Activated naive CD8-positive, alpha-beta T cell treated with anti-CD3 and anti-CD28 coated beads for 36 hours (primary cell): ENCODE data around the gene KIFAP3. TPM values are rescaled to one million over a fixed set of nuclear protein-coding genes. Genes with fewer than 3 reads are reported as not detected.
"Not testable (repeated sequence)": the region's sequence is repeated elsewhere in the genome, so short reads cannot be mapped to it uniquely, and the experiment has no call there.

ENCODE experiments used
- DNase-seq: peaks from one replicate; pipeline ENCODE4 v3.0.0; 2021
- H3K27ac Mint-ChIP-seq: one replicate; pipeline ENCODE4 v1.8.0; 2022; ENCODE audit warnings: mild to moderate bottlenecking, moderate library complexity, mixed read lengths
- H3K27me3 Mint-ChIP-seq: one replicate; pipeline ENCODE4 v1.8.0; 2022; ENCODE audit warnings: mild to moderate bottlenecking, mixed read lengths
- H3K36me3 Mint-ChIP-seq: one replicate; pipeline ENCODE4 v1.8.0; 2021; ENCODE audit warnings: mild to moderate bottlenecking, mixed read lengths
- H3K4me1 Mint-ChIP-seq: one replicate; pipeline ENCODE4 v1.8.0; 2021; ENCODE audit warnings: mixed read lengths
- H3K4me3 Mint-ChIP-seq: one replicate; pipeline ENCODE4 v1.8.0; 2022; ENCODE audit warnings: mild to moderate bottlenecking, moderate library complexity, mixed read lengths
- H3K9me3 Mint-ChIP-seq: one replicate; pipeline ENCODE4 v1.8.0; 2022; ENCODE audit warnings: mixed read lengths
- total RNA-seq, 2 experiments: library from RNA; stranded (reverse); gene quantifications; one replicate each; pipeline ENCODE4 v1.2.3, GENCODE V29; 2021

The KIFAP3 gene
- 10 to 100 TPM; 13.8 to 14.9 TPM for total RNA-seq

GRCh38 chr1:170074250-170075157, at the start of gene KIFAP3:
Gene KIFAP3, minus strand, starts transcription at chr1:170074695. Its CDS starts 228 bp downstream, at chr1:170074467.
- Mint-ChIP-seq H3K4me3 (peak within 1 kb of the TSS; percentile 89), H3K36me3 (peaks cover 9% of the 10 kb centered on the region), H3K27ac (peak within 1 kb of the TSS; percentile 83), H3K4me1 (peaks cover 38% of the 10 kb centered on the region), H3K27me3 (no peaks in the 10 kb centered on the region), H3K9me3 (peaks cover 9% of the 10 kb centered on the region)
- peak; percentile 96 for DNase-seq

- Mint-ChIP-seq H3K4me1 (peaks cover 2% of the 10 kb centered on the region), H3K9me3 (peaks cover 7% of the 10 kb centered on the region), H3K36me3 (no peaks in the 10 kb centered on the region), H3K27me3 (peaks cover 6% of the 10 kb centered on the region), H3K4me3 (no peak overlapping the region), H3K27ac (no peak overlapping the region)
- no peak for DNase-seq
These were observed 47.9 kb upstream of the KIFAP3 start for GRCh38 chr1:170122366-170122765.

DNA sequence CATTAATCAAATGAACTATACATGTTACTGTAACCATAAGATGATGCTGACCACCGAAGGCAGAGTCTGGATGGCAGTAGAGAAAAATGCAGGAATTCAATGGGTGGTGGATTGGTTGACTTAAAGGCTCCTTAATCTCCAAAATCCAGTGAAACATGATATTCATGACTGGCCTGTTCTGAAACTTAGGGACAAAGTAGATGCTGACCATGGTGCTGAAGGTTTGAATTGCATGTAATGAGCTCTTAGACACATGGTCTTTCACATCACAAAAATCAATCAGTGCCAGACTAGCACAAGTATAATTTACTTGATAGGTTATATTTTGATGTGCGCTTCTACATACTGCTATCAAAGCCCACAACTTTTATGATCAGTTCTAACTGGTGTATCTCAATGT, 40.4 kb upstream of the KIFAP3 start:
- no peaks in the 10 kb centered on the region for H3K36me3 Mint-ChIP-seq
- H3K9me3 Mint-ChIP-seq = peaks cover 6% of the 10 kb centered on the region
- H3K27me3 Mint-ChIP-seq = peaks cover 17% of the 10 kb centered on the region
- no peaks in the 10 kb centered on the region for H3K4me1 Mint-ChIP-seq
- DNase-seq = no peak
- H3K4me3 Mint-ChIP-seq = no peak overlapping the region
- no peak overlapping the region for H3K27ac Mint-ChIP-seq

GRCh38 chr1:170113140-170113539, 38.6 kb upstream of the KIFAP3 start:
- not testable (repeated sequence) for H3K27ac Mint-ChIP-seq, H3K4me3 Mint-ChIP-seq, H3K9me3 Mint-ChIP-seq, H3K36me3 Mint-ChIP-seq, H3K4me1 Mint-ChIP-seq, DNase-seq
- peaks cover 17% of the 10 kb centered on the region for H3K27me3 Mint-ChIP-seq

DNA sequence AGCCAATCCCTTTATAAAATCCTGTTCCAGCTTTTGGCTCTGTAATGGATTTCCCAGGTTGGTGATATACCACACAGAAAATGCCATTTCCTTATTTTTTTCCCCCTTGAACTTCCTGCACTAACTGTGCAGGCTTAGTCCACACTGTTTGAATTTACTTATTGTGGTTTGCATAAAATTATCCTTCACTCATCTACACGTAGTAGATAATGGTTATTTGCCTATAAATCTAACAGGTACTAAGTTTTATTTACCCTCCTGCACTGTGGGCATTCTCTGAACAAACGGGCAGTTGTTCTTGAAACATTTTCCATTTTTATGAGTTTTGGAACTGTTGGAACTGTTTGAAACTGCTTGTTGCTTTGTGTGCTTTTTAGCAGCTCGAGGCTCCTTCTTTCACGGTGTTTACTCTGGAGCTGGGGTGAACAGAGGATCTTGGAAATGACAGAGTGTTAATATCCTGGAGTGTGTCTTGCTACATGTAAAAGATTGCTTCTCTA, 23.0 kb upstream of the KIFAP3 start:
- Mint-ChIP-seq H3K4me1 (no peaks in the 10 kb centered on the region), H3K36me3 (no peaks in the 10 kb centered on the region), H3K4me3 (no peak overlapping the region), H3K9me3 (peaks cover 7% of the 10 kb centered on the region), H3K27me3 (peaks cover 14% of the 10 kb centered on the region), H3K27ac (no peak overlapping the region)
- no peak for DNase-seq

- H3K36me3 Mint-ChIP-seq = no peaks in the 10 kb centered on the region
These were observed 22.4 kb upstream of the KIFAP3 start for GRCh38 chr1:170096806-170097340.

DNA sequence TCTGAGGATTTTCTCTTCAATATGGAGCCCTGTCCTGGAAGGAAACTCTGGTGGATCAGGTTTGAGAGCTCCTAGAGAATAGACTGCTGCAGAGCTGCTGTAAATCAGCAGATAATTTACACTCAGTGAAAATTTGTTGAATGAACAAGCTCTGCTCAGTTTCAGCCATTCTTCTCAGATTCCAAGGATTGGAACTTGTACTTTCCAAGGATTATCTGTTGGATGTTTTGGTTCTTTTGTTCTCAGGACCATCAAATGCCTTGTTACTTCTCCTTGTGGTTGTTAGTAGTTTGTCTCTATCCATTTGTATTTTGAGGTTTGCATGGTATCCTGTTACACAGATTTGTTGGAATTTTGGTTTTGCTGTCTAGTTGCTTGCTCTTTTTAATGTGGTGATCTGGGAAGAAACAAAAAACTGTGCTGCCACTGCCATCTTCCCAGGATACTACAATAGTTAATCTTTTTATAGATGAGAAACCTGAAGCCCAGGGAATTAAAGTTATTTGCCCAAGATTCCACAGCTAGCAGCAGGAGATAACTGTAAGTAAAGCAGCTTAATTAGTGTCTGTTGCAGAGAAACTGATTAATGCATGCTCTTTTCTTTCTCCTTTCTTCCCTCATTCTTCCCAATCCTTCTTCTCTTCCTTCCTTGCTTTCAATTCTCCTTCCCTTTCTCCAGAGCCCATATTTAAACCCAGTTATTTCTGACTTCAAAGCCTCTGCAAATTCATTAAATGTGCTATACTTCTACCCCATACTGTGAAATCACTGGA, 21.7 kb upstream of the KIFAP3 start:
- H3K9me3 Mint-ChIP-seq = peaks cover 9% of the 10 kb centered on the region
- DNase-seq = no peak
- no peaks in the 10 kb centered on the region for H3K4me1 Mint-ChIP-seq
- no peak overlapping the region for H3K4me3 Mint-ChIP-seq
- H3K27me3 Mint-ChIP-seq = peaks cover 14% of the 10 kb centered on the region
- H3K27ac Mint-ChIP-seq = no peak overlapping the region
- no peaks in the 10 kb centered on the region for H3K36me3 Mint-ChIP-seq

More at GRCh38 chr1:170096806-170097340, 22.4 kb upstream of the KIFAP3 start:
- no peak overlapping the region for H3K4me3 Mint-ChIP-seq
- peaks cover 7% of the 10 kb centered on the region for H3K9me3 Mint-ChIP-seq
- no peaks in the 10 kb centered on the region for H3K4me1 Mint-ChIP-seq
- peaks cover 14% of the 10 kb centered on the region for H3K27me3 Mint-ChIP-seq
- DNase-seq = no peak
- no peak overlapping the region for H3K27ac Mint-ChIP-seq

DNA sequence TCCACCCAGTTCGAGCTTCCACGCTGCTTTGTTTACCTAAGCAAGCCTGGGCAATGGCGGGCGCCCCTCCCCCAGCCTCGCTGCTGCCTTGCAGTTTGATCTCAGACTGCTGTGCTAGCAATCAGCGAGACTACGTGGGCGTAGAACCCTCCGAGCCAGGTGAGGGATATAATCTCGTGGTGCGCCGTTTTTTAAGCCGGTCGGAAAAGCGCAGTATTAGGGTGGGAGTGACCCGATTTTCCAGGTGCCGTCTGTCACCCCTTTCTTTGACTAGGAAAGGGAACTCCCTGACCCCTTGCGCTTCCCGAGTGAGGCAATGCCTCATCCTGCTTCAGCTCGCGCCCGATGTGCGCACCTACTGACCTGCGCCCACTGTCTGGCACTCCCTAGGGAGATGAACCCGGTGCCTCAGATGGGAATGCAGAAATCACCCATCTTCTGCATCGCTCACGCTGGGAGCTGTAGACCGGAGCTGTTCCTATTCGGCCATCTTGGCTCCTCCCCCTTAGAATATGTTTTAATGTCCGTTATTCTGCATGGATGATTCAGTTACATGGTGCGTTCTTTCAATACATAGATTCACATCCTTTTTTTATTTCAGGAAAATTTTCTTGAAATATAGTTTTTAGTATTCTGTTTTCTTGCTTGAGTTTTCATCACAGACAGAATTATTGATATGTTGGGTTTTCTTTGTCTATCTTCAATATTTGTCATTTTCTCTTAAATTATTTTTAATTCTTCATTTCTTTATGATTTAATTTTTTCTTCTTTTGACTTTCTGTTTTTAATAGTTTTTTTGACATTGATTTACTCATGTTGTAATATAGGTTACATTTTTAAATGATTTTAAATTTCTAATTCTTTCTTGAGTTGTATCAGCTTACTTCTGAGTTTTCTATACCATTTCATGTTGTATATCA, 20.5 kb upstream of the KIFAP3 start:
- H3K9me3 Mint-ChIP-seq, H3K36me3 Mint-ChIP-seq, H3K27ac Mint-ChIP-seq, H3K4me3 Mint-ChIP-seq, DNase-seq, H3K4me1 Mint-ChIP-seq: not testable (repeated sequence)
- peaks cover 14% of the 10 kb centered on the region for H3K27me3 Mint-ChIP-seq

DNA sequence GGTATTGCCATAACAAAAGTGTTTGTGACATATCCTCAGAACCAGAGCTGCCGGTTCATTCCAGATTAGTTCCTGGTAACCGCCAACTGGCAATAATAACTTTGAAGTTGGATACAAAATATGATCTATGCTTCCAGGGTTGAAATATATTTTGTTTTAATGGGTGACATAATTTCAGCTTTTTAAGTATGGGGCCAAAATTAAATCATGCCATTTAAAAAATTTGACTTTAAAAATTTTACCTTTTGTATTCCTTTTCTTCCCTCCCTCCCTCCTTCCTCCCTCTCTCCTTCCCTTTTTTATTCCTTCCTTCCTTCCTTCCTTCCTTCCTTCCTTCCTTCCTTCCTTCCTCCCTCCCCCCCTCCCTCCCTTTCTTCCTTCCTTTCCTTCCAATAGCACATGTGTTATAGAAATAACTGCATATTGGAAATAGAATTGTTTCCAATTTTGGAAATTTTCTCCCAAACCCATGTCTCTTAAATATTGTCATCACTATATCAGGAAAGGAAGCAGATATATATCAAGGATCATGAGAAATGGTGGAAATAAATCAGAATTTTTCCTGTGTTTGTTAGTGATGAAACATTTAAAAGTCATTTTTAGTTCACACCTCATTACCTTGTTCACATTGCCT, 12.0 kb upstream of the KIFAP3 start:
- H3K4me3 Mint-ChIP-seq = no peak overlapping the region
- DNase-seq = no peak
- H3K9me3 Mint-ChIP-seq = no peaks in the 10 kb centered on the region

DNA sequence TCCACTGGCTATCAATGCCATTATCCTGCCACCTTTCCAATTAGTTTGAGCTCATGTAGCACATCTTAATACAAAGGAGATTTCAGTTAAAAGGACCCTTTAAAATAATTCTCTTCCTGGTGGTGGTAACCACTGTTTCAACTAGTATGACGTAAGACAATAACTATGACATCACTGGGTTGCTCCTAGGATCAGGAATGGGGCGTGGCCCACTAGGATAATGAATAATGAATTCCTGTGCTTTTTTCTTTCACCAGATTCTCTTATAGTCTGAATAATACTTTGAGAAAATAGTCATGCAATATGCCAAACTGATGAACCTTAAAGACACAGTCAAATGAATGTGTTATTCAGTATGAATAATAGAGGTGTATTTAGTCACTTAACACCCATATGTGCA, 10.6 kb upstream of the KIFAP3 start:
- H3K36me3 Mint-ChIP-seq = no peaks in the 10 kb centered on the region
- H3K27me3 Mint-ChIP-seq = peaks cover 9% of the 10 kb centered on the region

More for the DNA sequence above, 12.0 kb upstream of the KIFAP3 start:
- Mint-ChIP-seq H3K27me3 (peaks cover 9% of the 10 kb centered on the region), H3K36me3 (no peaks in the 10 kb centered on the region), H3K4me1 (no peaks in the 10 kb centered on the region), H3K27ac (no peak overlapping the region)

GRCh38 chr1:170078610-170079189, 4.2 kb upstream of the KIFAP3 start:
- Mint-ChIP-seq H3K9me3 (peaks cover 8% of the 10 kb centered on the region), H3K4me1 (peaks cover 15% of the 10 kb centered on the region), H3K27ac (no peak overlapping the region), H3K4me3 (no peak overlapping the region), H3K27me3 (peaks cover 6% of the 10 kb centered on the region), H3K36me3 (no peaks in the 10 kb centered on the region)
- no peak for DNase-seq

More for the DNA sequence above, 10.6 kb upstream of the KIFAP3 start:
- Mint-ChIP-seq H3K4me1 (no peaks in the 10 kb centered on the region), H3K27ac (no peak overlapping the region), H3K9me3 (no peaks in the 10 kb centered on the region), H3K4me3 (no peak overlapping the region)
- no peak for DNase-seq

- Mint-ChIP-seq H3K27ac (no peak overlapping the region), H3K4me3 (no peak overlapping the region), H3K9me3 (peaks cover 8% of the 10 kb centered on the region), H3K4me1 (peaks cover 19% of the 10 kb centered on the region), H3K36me3 (no peaks in the 10 kb centered on the region), H3K27me3 (no peaks in the 10 kb centered on the region)
- DNase-seq = no peak
These were observed 3.4 kb upstream of the KIFAP3 start for GRCh38 chr1:170077926-170078325.

DNA sequence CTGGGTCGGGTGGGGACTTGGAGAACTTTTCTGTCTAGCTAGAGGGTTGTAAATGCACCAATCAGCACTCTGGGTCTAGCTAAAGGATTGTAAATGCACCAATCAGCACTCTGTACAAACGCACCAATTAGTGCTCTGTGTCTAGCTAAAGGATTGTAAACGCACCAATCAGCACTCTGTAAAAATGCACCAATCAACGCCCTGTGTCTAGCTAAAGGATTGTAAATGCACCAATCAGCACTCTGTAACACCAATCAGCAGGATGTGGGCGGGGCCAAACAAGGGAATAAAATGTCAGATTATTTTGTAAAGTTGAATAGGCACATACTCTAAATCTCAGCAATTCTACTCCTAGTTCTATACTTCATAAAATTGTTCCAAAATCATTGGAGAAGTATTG, 2.5 kb upstream of the KIFAP3 start:
- not testable (repeated sequence) for H3K4me3 Mint-ChIP-seq, DNase-seq, H3K36me3 Mint-ChIP-seq, H3K27ac Mint-ChIP-seq, H3K27me3 Mint-ChIP-seq, H3K9me3 Mint-ChIP-seq
- peaks cover 23% of the 10 kb centered on the region for H3K4me1 Mint-ChIP-seq
